HG03196 (cell line): ENCODE results near the gene FREM2.

ENCODE experiments used
- ATAC-seq: cut with Tn5 transposase; IDR thresholded peaks from one replicate; pipeline ENCODE4 v1.9.1; 2021; ENCODE audit not compliant: unreplicated experiment

The FREM2 gene

GRCh38 chr13:38895075-38895474 lies 208.2 kb downstream of the FREM2 start:
- ATAC-seq, result no peak

- no peak for ATAC-seq
Observed at GRCh38 chr13:38897521-38897920, 210.6 kb downstream of the FREM2 start.

DNA sequence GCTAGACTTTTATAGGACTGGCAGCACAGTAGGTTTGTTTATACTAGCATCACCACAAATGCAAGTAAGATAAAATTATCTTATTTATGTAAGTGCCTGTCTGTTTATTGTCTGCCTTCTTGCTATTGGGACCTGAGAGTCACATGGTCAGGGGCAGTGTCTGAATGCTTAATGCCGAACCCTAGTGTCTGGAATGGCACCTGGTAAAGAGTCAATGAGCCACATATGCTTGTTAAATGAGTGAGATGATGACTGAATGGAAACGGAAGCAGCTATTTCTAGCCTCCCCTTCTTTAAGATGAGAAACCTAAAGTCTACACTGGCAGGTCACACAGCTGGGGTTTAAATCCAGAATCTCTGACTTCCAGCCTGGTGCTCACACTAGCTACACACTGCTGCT lies 211.6 kb downstream of the FREM2 start:
- ATAC-seq, result no peak

DNA sequence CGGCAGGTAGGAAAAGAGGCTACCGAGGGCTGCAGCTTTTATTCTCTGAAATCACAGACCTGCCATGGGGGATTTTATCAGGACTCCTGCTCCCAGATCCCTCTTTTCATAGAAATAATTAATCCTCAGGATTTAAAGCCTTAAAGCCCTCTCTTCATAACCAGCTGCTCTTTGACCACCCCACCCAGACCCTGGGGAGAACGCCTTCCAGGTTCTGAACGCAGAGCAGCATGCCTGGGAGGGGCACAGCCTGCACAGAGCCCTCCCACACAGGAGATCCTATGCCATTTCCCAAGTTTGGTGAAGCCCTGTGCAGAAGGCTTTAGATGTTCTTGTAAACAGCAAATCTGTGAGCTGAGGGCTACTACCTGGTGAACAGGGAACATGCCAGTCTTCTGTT lies 212.7 kb downstream of the FREM2 start:
- no peak for ATAC-seq

- ATAC-seq, result no peak
Observed at GRCh38 chr13:38900188-38900587, 213.3 kb downstream of the FREM2 start.

GRCh38 chr13:38902551-38902950 lies 215.7 kb downstream of the FREM2 start:
- no peak for ATAC-seq

GRCh38 chr13:38905081-38905480 lies 218.2 kb downstream of the FREM2 start:
- ATAC-seq, result no peak

GRCh38 chr13:38905861-38906260 lies 219.0 kb downstream of the FREM2 start:
- ATAC-seq, result no peak

- ATAC-seq, result no peak
Observed at GRCh38 chr13:38908574-38908973, 221.7 kb downstream of the FREM2 start.

DNA sequence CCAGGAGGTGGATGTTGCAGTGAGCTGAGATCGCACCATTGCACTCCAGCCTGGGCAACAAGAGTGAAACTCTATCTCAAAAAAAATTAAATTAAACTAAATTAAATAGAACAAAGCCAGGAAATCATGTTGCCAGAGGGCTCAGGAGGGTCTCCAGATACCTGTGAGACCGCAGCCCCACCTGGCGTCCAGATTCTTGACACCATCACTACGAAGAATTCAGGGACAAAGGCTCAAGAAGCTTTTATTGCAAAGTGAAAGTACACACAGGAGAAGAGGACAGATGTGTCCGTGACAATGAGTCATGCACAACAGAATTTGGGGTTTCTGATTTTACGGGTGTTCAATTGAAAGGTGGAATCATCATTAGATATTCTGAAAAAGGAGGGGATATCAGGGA lies 227.2 kb downstream of the FREM2 start:
- ATAC-seq, result no peak

DNA sequence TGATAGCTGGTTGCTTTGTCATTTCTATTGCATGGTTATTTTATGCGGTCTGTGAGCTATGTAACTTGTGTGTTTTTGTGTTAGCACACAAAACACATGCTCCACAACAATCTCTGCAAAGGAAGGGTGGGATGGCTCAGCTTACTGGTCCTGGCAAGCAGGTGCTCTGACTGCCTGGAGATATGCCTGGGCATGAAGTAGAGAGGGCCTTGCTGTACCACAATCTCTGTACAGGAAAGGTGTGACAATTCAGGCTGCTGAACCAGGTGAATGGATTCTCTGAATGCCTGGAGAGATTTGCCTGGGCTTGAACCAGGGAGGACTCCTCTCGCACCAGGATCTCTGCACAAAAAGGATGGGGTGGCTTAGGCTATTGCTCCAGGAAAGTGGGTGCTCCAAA lies 234.2 kb downstream of the FREM2 start:
- no peak for ATAC-seq

GRCh38 chr13:38922170-38922569 lies 235.3 kb downstream of the FREM2 start:
- ATAC-seq, result no peak

DNA sequence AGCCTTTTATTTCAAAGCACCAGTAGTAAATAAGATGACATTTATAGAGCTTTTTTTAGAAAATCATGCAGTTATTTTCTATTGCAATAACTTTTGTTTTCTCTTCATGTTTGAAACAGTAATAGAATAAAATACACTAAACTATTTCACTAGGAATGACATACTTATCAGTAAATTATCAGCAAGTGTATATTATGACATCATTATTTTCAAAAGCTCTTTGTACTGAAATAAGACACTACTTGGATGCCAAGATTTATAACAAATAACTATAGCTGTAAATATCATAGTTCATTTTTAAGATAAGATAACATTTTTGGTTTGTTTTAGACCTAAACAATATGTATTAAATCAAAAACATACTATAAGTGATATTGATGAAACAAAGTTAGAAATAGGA lies 246.9 kb downstream of the FREM2 start:
- ATAC-seq, result no peak
